PC-3 (cell line): Measurements from ENCODE around the gene AGR3.

ENCODE experiments used
- EZH2phosphoT487 ChIP-seq: fragments of 300-600 bp; sonication (generic); IDR thresholded peaks from 2 replicates; pipeline ENCODE4 v1.6.1; 2018; ENCODE audit warnings: mild to moderate bottlenecking, antibody characterized with exemption, low read length, borderline replicate concordance
- TF ChIP-seq, protein P1 (sequence below): fragments of 300-600 bp; sonication (generic); conservative IDR thresholded peaks from 2 replicates; pipeline ENCODE4 v1.5.1; 2017; ENCODE audit warnings: antibody characterized with exemption, low read depth, mild to moderate bottlenecking, low read length

GRCh38 chr7:16904076-16904475, 22.3 kb upstream of the AGR3 start:
- TF ChIP-seq, protein P1, sequence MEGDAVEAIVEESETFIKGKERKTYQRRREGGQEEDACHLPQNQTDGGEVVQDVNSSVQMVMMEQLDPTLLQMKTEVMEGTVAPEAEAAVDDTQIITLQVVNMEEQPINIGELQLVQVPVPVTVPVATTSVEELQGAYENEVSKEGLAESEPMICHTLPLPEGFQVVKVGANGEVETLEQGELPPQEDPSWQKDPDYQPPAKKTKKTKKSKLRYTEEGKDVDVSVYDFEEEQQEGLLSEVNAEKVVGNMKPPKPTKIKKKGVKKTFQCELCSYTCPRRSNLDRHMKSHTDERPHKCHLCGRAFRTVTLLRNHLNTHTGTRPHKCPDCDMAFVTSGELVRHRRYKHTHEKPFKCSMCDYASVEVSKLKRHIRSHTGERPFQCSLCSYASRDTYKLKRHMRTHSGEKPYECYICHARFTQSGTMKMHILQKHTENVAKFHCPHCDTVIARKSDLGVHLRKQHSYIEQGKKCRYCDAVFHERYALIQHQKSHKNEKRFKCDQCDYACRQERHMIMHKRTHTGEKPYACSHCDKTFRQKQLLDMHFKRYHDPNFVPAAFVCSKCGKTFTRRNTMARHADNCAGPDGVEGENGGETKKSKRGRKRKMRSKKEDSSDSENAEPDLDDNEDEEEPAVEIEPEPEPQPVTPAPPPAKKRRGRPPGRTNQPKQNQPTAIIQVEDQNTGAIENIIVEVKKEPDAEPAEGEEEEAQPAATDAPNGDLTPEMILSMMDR = no peak
- no peak for TF ChIP-seq EZH2phosphoT487
